Tibial nerve (tissue), 4 donors: ENCODE results near the gene OXA1L.

Source experiments
- CTCF ChIP-seq, 5 experiments: fragments of 200-600 bp in 3 of 5; fragments of 450-650 bp in 2 of 5; sonication (generic) in 3 of 5; IDR thresholded peaks; one replicate each; pipeline ENCODE4 v1.5.1; 2016 to 2019; ENCODE audit warnings: antibody characterized with exemption in 5 of 5, mild to moderate bottlenecking in 3 of 5, moderate library complexity in 2 of 5
- EP300 ChIP-seq, 2 donors: sonication (generic); formaldehyde crosslinking; IDR thresholded peaks; one replicate each; pipeline ENCODE4 v1.6.1; 2017; ENCODE audit warnings: antibody characterized with exemption in 2 of 2, mild to moderate bottlenecking in 1 of 2
- POLR2A ChIP-seq, 2 donors: fragments of 450-650 bp; IDR thresholded peaks; one replicate each; pipeline ENCODE4 v1.6.1; 2017; ENCODE audit warnings: antibody characterized with exemption in 2 of 2, mild to moderate bottlenecking in 2 of 2, moderate library complexity in 2 of 2

GRCh38 chr14:22792158-22792557, 25.7 kb downstream of the OXA1L start:
- TF ChIP-seq CTCF (IDR thresholded peaks at IDR 0.05) (no peak), POLR2A (IDR thresholded peaks at IDR 0.05) (no peak), EP300 (IDR thresholded peaks at IDR 0.05) (no peak)
